ENCODE data around the gene IMP4. TPM values are rescaled to one million over a fixed set of nuclear protein-coding genes. Genes with fewer than 3 reads are reported as not detected.

Gene IMP4
- total and polyA plus RNA-seq, 4 donors, result 31.7 to 95.5 (median 61.2) TPM

GRCh38 chr2:130380096-130380934 lies 37.6 kb downstream of the IMP4 start:
- no peak for DNase-seq (ENCODE audit: low spot score)
- no peaks in the 10 kb centered on the region for H3K9me3 ChIP-seq (ENCODE audit: control insufficient read depth in 4 of 4, low read length in 3 of 4)
- no peak overlapping the region for H3K4me3 ChIP-seq (ENCODE audit: low read depth in 1 of 3, low read length in 3 of 3)
- H3K27me3 ChIP-seq (ENCODE audit: control insufficient read depth in 4 of 4, insufficient read depth in 4 of 4, low read length in 3 of 4), result no peaks in the 10 kb centered on the region
- TF ChIP-seq NR2F2 (IDR thresholded peaks at IDR 0.05) (no peak), ZBTB33 (IDR thresholded peaks at IDR 0.05) (no peak), RXRA (IDR thresholded peaks at IDR 0.05) (no peak)
- peaks cover 0 to 6% (median 5%) of the 10 kb centered on the region in 4 donors for H3K4me1 ChIP-seq (ENCODE audit: control insufficient read depth in 4 of 4, insufficient read depth in 4 of 4, low read length in 3 of 4)
- H3K9ac ChIP-seq (ENCODE audit: low read depth in 1 of 2, low read length in 2 of 2), result no peak overlapping the region
- WGBS, result 92% methylated on average over 11 of the region's 11 CpGs
- no peaks in the 10 kb centered on the region for H3K36me3 ChIP-seq (ENCODE audit: control insufficient read depth in 4 of 4, insufficient read depth in 3 of 4, low read depth in 1 of 4, low read length in 3 of 4)
- H3K27ac ChIP-seq (ENCODE audit: low read depth in 1 of 2, low read length in 2 of 2), result no peak overlapping the region

DNA sequence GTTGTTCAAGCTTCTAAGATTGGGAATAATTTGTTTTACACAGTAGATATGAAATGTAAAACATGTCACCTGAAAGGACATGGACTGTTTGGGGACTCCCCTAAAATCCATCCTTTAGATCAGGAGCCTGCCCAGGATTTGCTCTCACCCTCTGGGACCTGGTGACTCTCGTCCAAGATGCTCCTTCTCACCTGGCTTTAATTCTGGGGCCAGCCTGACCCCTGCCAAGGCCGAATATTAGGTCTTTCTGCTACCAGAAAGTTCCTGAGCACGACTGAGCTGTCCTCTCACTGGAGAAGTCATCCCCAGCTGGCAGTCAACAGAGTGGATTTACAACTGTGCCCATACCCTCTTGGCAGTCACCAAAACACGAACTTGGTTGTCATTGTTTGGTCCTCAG lies 38.4 kb downstream of the IMP4 start:
- 91% methylated on average over 4 of the region's 4 CpGs for WGBS
- peaks cover 0 to 6% (median 5%) of the 10 kb centered on the region in 4 donors for H3K4me1 ChIP-seq (ENCODE audit: control insufficient read depth in 4 of 4, insufficient read depth in 4 of 4, low read length in 3 of 4)

DNA sequence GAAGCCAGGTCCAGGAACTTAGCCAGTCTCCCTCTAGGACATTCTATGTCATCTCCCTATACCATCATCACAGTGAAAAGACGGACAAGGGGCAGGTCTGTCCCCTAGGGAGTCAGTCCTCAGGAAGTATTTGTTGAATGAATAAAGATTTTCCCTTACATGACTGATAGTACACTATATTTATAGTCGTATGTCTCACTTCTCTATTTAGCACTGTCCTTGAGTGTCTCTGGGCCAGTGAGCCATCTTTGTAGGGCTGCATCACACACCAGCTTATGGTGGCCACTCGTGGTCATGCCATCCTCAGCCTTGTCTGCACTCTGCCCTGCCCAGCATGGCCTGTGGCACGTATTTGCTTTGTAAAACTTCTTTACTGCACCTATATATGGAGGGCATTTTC lies 38.9 kb downstream of the IMP4 start:
- WGBS, result 91% methylated on average over 4 of the region's 4 CpGs
- Histone ChIP-seq H3K4me1 (ENCODE audit: control insufficient read depth in 4 of 4, insufficient read depth in 4 of 4, low read length in 3 of 4) (peaks cover 0 to 8% (median 5%) of the 10 kb centered on the region in 4 donors), H3K4me3 (ENCODE audit: low read depth in 1 of 3, low read length in 3 of 3) (no peak overlapping the region)

More for the DNA sequence above, 38.4 kb downstream of the IMP4 start:
- Histone ChIP-seq H3K27ac (ENCODE audit: low read depth in 1 of 2, low read length in 2 of 2) (no peak overlapping the region), H3K9me3 (ENCODE audit: control insufficient read depth in 4 of 4, low read length in 3 of 4) (no peaks in the 10 kb centered on the region), H3K4me3 (ENCODE audit: low read depth in 1 of 3, low read length in 3 of 3) (no peak overlapping the region), H3K36me3 (ENCODE audit: control insufficient read depth in 4 of 4, insufficient read depth in 3 of 4, low read depth in 1 of 4, low read length in 3 of 4) (no peaks in the 10 kb centered on the region), H3K9ac (ENCODE audit: low read depth in 1 of 2, low read length in 2 of 2) (no peak overlapping the region), H3K27me3 (ENCODE audit: control insufficient read depth in 4 of 4, insufficient read depth in 4 of 4, low read length in 3 of 4) (no peaks in the 10 kb centered on the region)
- no peak for TF ChIP-seq HNF4G (IDR thresholded peaks at IDR 0.05)
- TF ChIP-seq JUND (IDR thresholded peaks at IDR 0.05), result no peak
- TF ChIP-seq FOXA1 (IDR thresholded peaks at IDR 0.05), result no peak
- no peak for TF ChIP-seq NR2F2 (IDR thresholded peaks at IDR 0.05)
- TF ChIP-seq GABPA (IDR thresholded peaks at IDR 0.05 in 1 of 2, conservative IDR thresholded peaks at IDR 0.05 in 1 of 2), result no peak
- TF ChIP-seq RAD21 (IDR thresholded peaks at IDR 0.05), result no peak
- no peak for TF ChIP-seq FOXA2 (IDR thresholded peaks at IDR 0.05)
- no peak for DNase-seq (ENCODE audit: low spot score)

More for the DNA sequence above, 38.9 kb downstream of the IMP4 start:
- Histone ChIP-seq H3K36me3 (ENCODE audit: control insufficient read depth in 4 of 4, insufficient read depth in 3 of 4, low read depth in 1 of 4, low read length in 3 of 4) (no peaks in the 10 kb centered on the region), H3K27ac (ENCODE audit: low read depth in 1 of 2, low read length in 2 of 2) (no peak overlapping the region), H3K9me3 (ENCODE audit: control insufficient read depth in 4 of 4, low read length in 3 of 4) (no peaks in the 10 kb centered on the region), H3K9ac (ENCODE audit: low read depth in 1 of 2, low read length in 2 of 2) (no peak overlapping the region), H3K27me3 (ENCODE audit: control insufficient read depth in 4 of 4, insufficient read depth in 4 of 4, low read length in 3 of 4) (no peaks in the 10 kb centered on the region)
- no peak for DNase-seq (ENCODE audit: low spot score)
- TF ChIP-seq FOXA2 (IDR thresholded peaks at IDR 0.05), result no peak
- TF ChIP-seq HNF4A (conservative IDR thresholded peaks at IDR 0.05), result no peak
- no peak for TF ChIP-seq HNF4G (IDR thresholded peaks at IDR 0.05)
- TF ChIP-seq ZBTB33 (IDR thresholded peaks at IDR 0.05), result no peak
- no peak for TF ChIP-seq CTCF (IDR thresholded peaks at IDR 0.05; ENCODE audit: low read depth, low read length, missing input control)
- TF ChIP-seq ATF3 (IDR thresholded peaks at IDR 0.05), result no peak
- no peak for TF ChIP-seq MAX (IDR thresholded peaks at IDR 0.05)
- TF ChIP-seq RAD21 (IDR thresholded peaks at IDR 0.05), result no peak
- no peak for TF ChIP-seq FOXA1 (IDR thresholded peaks at IDR 0.05)
- TF ChIP-seq RXRA (IDR thresholded peaks at IDR 0.05), result no peak
- TF ChIP-seq TAF1 (conservative IDR thresholded peaks at IDR 0.05), result no peak
- no peak for TF ChIP-seq NR2F2 (IDR thresholded peaks at IDR 0.05)
- TF ChIP-seq YY1 (IDR thresholded peaks at IDR 0.05), result no peak
- TF ChIP-seq GABPA (IDR thresholded peaks at IDR 0.05 in 1 of 2, conservative IDR thresholded peaks at IDR 0.05 in 1 of 2), result no peak
- TF ChIP-seq SP1 (IDR thresholded peaks at IDR 0.05), result no peak
